ENCODE measurements around the gene ITPRID1.

The ITPRID1 gene

DNA sequence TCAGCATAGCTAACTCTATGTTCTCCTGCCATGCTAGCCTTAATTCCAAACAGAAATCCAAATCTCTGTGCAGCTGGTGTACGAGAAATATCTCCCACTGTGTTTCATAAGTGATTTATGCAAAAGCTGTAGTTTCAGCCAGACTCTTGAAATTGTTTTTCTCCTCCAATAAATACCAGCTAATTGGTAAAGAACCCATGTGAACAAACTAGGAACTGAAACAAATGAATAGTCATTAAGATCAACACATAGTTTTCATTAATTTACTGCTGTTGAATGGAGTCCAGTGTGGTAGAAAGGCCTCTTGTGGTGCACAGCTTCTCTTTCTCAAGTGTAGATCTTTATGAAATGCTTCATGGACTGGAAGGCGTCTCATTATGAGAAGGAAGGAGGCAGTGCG is 191.5 kb downstream of the ITPRID1 start:
- DNase-seq: no peak

GRCh38 chr7:31707089-31707488 is 193.2 kb downstream of the ITPRID1 start:
- no peak for DNase-seq

All from activated CD8-positive, alpha-beta memory T cell treated with anti-CD3 and anti-CD28 coated beads for 24 hours (primary cell).